NCI-H748 treated with DMSO at 0.1 percent for 48 hours (cell line): ENCODE results near the gene KDM4B.
"Not testable (repeated sequence)": the region's sequence is repeated elsewhere in the genome, so short reads cannot be mapped to it uniquely, and the experiment has no call there.

Source experiments
- DNase-seq: peaks from one replicate; lab custom pipeline; 2025; lab: John Stamatoyannopoulos, UW

The KDM4B gene

GRCh38 chr19:5152013-5152763 is 183.3 kb downstream of the KDM4B start:
- DNase-seq, result no peak

GRCh38 chr19:5152767-5153532 is 184.0 kb downstream of the KDM4B start:
- DNase-seq, result no peak

- DNase-seq, result no peak
These were observed 184.8 kb downstream of the KDM4B start for GRCh38 chr19:5153601-5154128.

- no peak for DNase-seq
These were observed 185.4 kb downstream of the KDM4B start for GRCh38 chr19:5154129-5154798.

GRCh38 chr19:5154799-5155426 is 186.0 kb downstream of the KDM4B start:
- no peak for DNase-seq

GRCh38 chr19:5155586-5156210 is 186.8 kb downstream of the KDM4B start:
- DNase-seq, result no peak

- no peak for DNase-seq
These were observed 187.5 kb downstream of the KDM4B start for GRCh38 chr19:5156231-5156986.

- no peak for DNase-seq
These were observed 188.3 kb downstream of the KDM4B start for GRCh38 chr19:5157186-5157585.

- DNase-seq, result not testable (repeated sequence)
These were observed 189.7 kb downstream of the KDM4B start for GRCh38 chr19:5158549-5159134.

- DNase-seq, result not testable (repeated sequence)
These were observed 191.4 kb downstream of the KDM4B start for GRCh38 chr19:5160158-5160795.

GRCh38 chr19:5164845-5165696 is 196.2 kb downstream of the KDM4B start:
- DNase-seq, result not testable (repeated sequence)

- no peak for DNase-seq
These were observed 196.7 kb downstream of the KDM4B start for GRCh38 chr19:5165697-5166019.

- no peak for DNase-seq
These were observed 197.3 kb downstream of the KDM4B start for GRCh38 chr19:5166262-5166661.

GRCh38 chr19:5170329-5170745 is 201.4 kb downstream of the KDM4B start:
- no peak for DNase-seq

GRCh38 chr19:5171711-5172110 is 202.8 kb downstream of the KDM4B start:
- DNase-seq, result no peak

GRCh38 chr19:5172859-5173630 is 204.1 kb downstream of the KDM4B start:
- DNase-seq, result no peak

- DNase-seq, result no peak
These were observed 205.1 kb downstream of the KDM4B start for GRCh38 chr19:5173993-5174392.

GRCh38 chr19:5177745-5178450 is 209.0 kb downstream of the KDM4B start:
- DNase-seq, result no peak
